Hematopoietic multipotent progenitor cell treated with erythropoietin and hydrocortisone succinate and interleukin-3 and kit ligand, for 4 days (in vitro differentiated cells): Measurements from ENCODE around the gene TRIM2.

ENCODE experiments used
- DNase-seq: peaks from one replicate; pipeline ENCODE4 v3.0.0-alpha.2; 2015

Gene TRIM2

GRCh38 chr4:153224474-153224873 is 20.2 kb downstream of the TRIM2 start:
- DNase-seq, result no peak

GRCh38 chr4:153227469-153228075 is 23.3 kb downstream of the TRIM2 start:
- no peak for DNase-seq

- DNase-seq, result no peak
These were observed 24.4 kb downstream of the TRIM2 start for GRCh38 chr4:153228512-153229140.

GRCh38 chr4:153229545-153229944 is 25.3 kb downstream of the TRIM2 start:
- DNase-seq, result no peak

GRCh38 chr4:153232768-153233167 is 28.5 kb downstream of the TRIM2 start:
- DNase-seq, result peak; percentile 40

GRCh38 chr4:153233761-153234371 is 29.6 kb downstream of the TRIM2 start:
- no peak for DNase-seq

- DNase-seq, result peak; percentile 28
These were observed 30.6 kb downstream of the TRIM2 start for GRCh38 chr4:153234885-153235284.

GRCh38 chr4:153238135-153238919 is 34.1 kb downstream of the TRIM2 start:
- no peak for DNase-seq

- DNase-seq, result no peak
These were observed 35.2 kb downstream of the TRIM2 start for GRCh38 chr4:153239409-153239808.

GRCh38 chr4:153241295-153241694 is 37.1 kb downstream of the TRIM2 start:
- no peak for DNase-seq

GRCh38 chr4:153241970-153242838 is 38.0 kb downstream of the TRIM2 start:
- no peak for DNase-seq

GRCh38 chr4:153242839-153243324 is 38.6 kb downstream of the TRIM2 start:
- no peak for DNase-seq

GRCh38 chr4:153243468-153243867 is 39.2 kb downstream of the TRIM2 start:
- DNase-seq, result no peak

GRCh38 chr4:153244969-153245368 is 40.7 kb downstream of the TRIM2 start:
- no peak for DNase-seq

GRCh38 chr4:153245775-153246174 is 41.5 kb downstream of the TRIM2 start:
- no peak for DNase-seq

GRCh38 chr4:153246446-153247115 is 42.3 kb downstream of the TRIM2 start:
- no peak for DNase-seq

- no peak for DNase-seq
These were observed 42.9 kb downstream of the TRIM2 start for GRCh38 chr4:153247116-153247490.

GRCh38 chr4:153248641-153249198 is 44.5 kb downstream of the TRIM2 start:
- DNase-seq, result no peak

- DNase-seq, result peak; percentile 87
These were observed 45.2 kb downstream of the TRIM2 start for GRCh38 chr4:153249199-153250041.

GRCh38 chr4:153252122-153252521 is 47.9 kb downstream of the TRIM2 start:
- no peak for DNase-seq

GRCh38 chr4:153255233-153255632 is 51.0 kb downstream of the TRIM2 start:
- DNase-seq, result no peak
